ENCODE results near the gene C16orf54.
"Not testable (repeated sequence)": the region's sequence is repeated elsewhere in the genome, so short reads cannot be mapped to it uniquely, and the experiment has no call there.

Gene C16orf54

GRCh38 chr16:29789775-29790182 is 44.0 kb upstream of the C16orf54 start:
- TF ChIP-seq CTCF (IDR thresholded peaks at IDR 0.05; ENCODE audit: low read depth, low read length, missing control alignments): no peak
- peak overlapping the region; percentile 80 for H3K4me3 ChIP-seq (replicated peaks; ENCODE audit: low read depth, low read length)
- no peak for DNase-seq (ENCODE audit: extremely low read depth, low read depth)

- not testable (repeated sequence) for DNase-seq (ENCODE audit: extremely low read depth, low read depth); H3K4me3 ChIP-seq (replicated peaks; ENCODE audit: low read depth, low read length)
These were observed 41.4 kb upstream of the C16orf54 start for GRCh38 chr16:29787155-29787554.

DNA sequence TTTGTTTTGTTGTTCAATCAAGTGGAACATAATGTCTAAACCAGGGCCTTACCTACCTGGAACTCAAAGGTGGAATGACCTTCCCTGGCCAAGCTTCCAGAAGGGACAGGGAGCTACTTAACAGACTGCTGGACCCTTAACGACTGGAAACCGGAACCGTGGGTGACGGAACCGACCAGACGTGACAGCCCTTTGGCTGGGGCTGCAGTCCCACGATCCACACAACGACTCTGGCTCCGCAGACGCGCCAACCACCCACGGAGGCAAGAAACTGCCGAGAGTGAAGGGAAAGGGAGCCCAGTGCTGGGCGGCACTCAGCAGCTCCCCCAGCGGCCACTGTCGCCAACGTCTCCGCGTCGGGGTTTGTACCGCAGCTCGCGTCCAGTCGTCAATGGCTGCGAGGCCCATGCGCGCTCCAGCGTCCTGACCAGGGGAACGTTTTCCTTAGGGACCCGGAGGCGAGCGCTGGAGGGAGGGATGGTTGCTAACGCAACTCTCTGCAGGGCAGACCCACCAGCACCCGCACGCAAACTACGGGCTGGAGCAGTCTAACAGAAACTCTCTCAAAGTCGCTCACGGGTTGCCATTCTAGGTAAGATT is 39.2 kb upstream of the C16orf54 start:
- no peak for DNase-seq (ENCODE audit: extremely low read depth, low read depth)
- H3K4me3 ChIP-seq (replicated peaks; ENCODE audit: low read depth, low read length): no peak overlapping the region
- peak; percentile 87 for TF ChIP-seq CTCF (IDR thresholded peaks at IDR 0.05; ENCODE audit: low read depth, low read length, missing control alignments)

GRCh38 chr16:29784157-29784556 is 38.4 kb upstream of the C16orf54 start:
- no peak for TF ChIP-seq CTCF (IDR thresholded peaks at IDR 0.05; ENCODE audit: low read depth, low read length, missing control alignments)
- DNase-seq (ENCODE audit: extremely low read depth, low read depth): no peak
- H3K4me3 ChIP-seq (replicated peaks; ENCODE audit: low read depth, low read length): no peak overlapping the region

- not testable (repeated sequence) for DNase-seq (ENCODE audit: extremely low read depth, low read depth); H3K4me3 ChIP-seq (replicated peaks; ENCODE audit: low read depth, low read length)
These were observed 37.5 kb upstream of the C16orf54 start for GRCh38 chr16:29783094-29783953.

- TF ChIP-seq CTCF (IDR thresholded peaks at IDR 0.05; ENCODE audit: low read depth, low read length, missing control alignments): no peak
- H3K4me3 ChIP-seq (replicated peaks; ENCODE audit: low read depth, low read length): no peak overlapping the region
- no peak for DNase-seq (ENCODE audit: extremely low read depth, low read depth)
These were observed 33.7 kb upstream of the C16orf54 start for GRCh38 chr16:29779474-29779873.

DNA sequence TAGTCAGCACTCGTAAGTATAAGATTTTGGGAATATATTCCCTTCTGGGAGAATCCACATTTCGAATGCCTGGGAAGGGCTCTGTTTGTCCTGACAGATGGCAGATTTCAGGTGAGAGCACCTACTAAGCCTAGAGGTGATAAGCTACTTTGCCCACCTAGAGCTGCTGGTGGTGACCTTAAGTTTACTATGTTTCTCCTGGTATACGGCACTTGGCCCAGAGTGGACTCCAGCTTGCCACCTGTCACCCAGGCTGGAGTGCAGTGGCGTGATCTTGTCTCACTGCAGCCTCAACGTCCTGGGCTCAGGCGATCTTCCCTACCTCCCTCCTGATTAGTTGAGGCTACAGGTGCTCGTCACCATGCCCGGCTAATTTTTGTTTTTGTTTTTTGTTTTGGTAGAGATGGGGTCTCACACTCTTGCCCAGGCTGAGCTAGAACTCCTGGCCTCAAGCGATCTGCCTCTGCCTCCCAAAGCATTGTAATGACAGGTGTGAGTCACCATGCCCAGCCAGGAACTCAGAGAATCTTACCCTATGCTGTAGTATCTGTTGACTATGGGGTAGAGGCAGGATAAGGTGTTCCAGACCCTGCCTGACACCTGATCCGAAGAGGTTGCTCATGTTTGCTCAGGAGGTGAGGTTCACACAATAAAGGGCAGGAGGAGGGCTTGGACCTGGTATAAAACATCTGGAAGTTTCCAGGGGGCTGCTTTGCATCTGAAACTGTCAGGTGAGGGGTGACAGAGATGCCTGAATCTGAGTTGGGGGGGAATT is 32.0 kb upstream of the C16orf54 start, which contains the start of gene ZG16:
Gene ZG16, plus strand, starts transcription at position 681 of the 775 bp plus-strand sequence. CDS start 1,011 bp downstream, outside the sequence.
- TF ChIP-seq CTCF (IDR thresholded peaks at IDR 0.05; ENCODE audit: low read depth, low read length, missing control alignments): no peak
- no peak for DNase-seq (ENCODE audit: extremely low read depth, low read depth)
- H3K4me3 ChIP-seq (replicated peaks; ENCODE audit: low read depth, low read length): no peak within 1 kb of the TSS
